ENCODE results near the gene TMEM201.

TMEM201 gene

GRCh38 chr1:9575486-9575885 lies 13.2 kb upstream of the TMEM201 start:
- Histone ChIP-seq H3K9ac (ENCODE audit: low read depth, low read length) (no peak overlapping the region), H3K4me2 (ENCODE audit: insufficient read depth, low read length) (no peak overlapping the region), H4K20me1 (ENCODE audit: insufficient read depth, low read length) (peaks cover 13% of the 10 kb centered on the region; the same call in 1 of the 2 replicates), H3K27me3 (ENCODE audit: insufficient read depth, low read length, poor library complexity) (no peaks in the 10 kb centered on the region), H3K4me1 (ENCODE audit: insufficient read depth, low read length) (no peaks in the 10 kb centered on the region), H3K27ac (ENCODE audit: low read length) (no peak overlapping the region), H3K36me3 (ENCODE audit: insufficient read depth, low read length) (peaks cover 69% of the 10 kb centered on the region), H2AFZ (ENCODE audit: low read depth, low read length) (no peak overlapping the region), H3K9me3 (ENCODE audit: insufficient read depth, low read length, severe bottlenecking) (no peaks in the 10 kb centered on the region), H3K4me3 (ENCODE audit: low read depth in 1 of 2, low read length in 2 of 2) (no peak overlapping the region), H3K79me2 (ENCODE audit: insufficient read depth, low read length) (peaks cover 7% of the 10 kb centered on the region; the same call in 1 of the 2 replicates)
- TF ChIP-seq, protein P1, sequence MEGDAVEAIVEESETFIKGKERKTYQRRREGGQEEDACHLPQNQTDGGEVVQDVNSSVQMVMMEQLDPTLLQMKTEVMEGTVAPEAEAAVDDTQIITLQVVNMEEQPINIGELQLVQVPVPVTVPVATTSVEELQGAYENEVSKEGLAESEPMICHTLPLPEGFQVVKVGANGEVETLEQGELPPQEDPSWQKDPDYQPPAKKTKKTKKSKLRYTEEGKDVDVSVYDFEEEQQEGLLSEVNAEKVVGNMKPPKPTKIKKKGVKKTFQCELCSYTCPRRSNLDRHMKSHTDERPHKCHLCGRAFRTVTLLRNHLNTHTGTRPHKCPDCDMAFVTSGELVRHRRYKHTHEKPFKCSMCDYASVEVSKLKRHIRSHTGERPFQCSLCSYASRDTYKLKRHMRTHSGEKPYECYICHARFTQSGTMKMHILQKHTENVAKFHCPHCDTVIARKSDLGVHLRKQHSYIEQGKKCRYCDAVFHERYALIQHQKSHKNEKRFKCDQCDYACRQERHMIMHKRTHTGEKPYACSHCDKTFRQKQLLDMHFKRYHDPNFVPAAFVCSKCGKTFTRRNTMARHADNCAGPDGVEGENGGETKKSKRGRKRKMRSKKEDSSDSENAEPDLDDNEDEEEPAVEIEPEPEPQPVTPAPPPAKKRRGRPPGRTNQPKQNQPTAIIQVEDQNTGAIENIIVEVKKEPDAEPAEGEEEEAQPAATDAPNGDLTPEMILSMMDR (IDR thresholded peaks at IDR 0.05; ENCODE audit: borderline replicate concordance, extremely low read depth, low read length, poor library complexity, severe bottlenecking) = no peak
- no peak for TF ChIP-seq EZH2 (IDR thresholded peaks at IDR 0.05; ENCODE audit: borderline replicate concordance, low read depth, low read length, severe bottlenecking)
- no peak for ATAC-seq (ENCODE audit: insufficient read depth, low read depth)
- no peak for DNase-seq

DNA sequence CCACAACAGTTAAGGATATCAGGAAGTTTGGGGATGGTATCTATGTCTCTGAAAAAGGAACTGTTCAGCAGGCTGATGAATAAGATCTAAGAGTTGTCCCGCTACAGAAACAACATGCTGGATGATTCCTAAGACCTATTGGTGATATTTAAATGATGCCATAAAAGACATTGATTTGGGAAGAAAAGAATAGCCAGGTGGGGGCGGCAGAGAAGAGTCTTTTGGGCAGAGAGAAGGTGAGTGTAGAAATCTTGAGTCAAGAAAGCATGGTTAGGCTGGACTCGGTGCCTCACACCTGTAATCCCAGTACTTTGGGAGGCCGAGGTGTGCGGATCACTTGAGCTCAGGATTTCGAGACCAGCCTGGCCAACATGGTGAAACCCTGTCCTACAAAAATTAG lies 11.8 kb upstream of the TMEM201 start:
- H3K9me3 ChIP-seq (ENCODE audit: insufficient read depth, low read length, severe bottlenecking) = no peaks in the 10 kb centered on the region
- peaks cover 68% of the 10 kb centered on the region for H3K36me3 ChIP-seq (ENCODE audit: insufficient read depth, low read length)
- H3K4me3 ChIP-seq (ENCODE audit: low read depth in 1 of 2, low read length in 2 of 2) = no peak overlapping the region
- TF ChIP-seq, protein P1 (IDR thresholded peaks at IDR 0.05; ENCODE audit: borderline replicate concordance, extremely low read depth, low read length, poor library complexity, severe bottlenecking) = peak; percentile 26
- no peak for TF ChIP-seq EZH2 (IDR thresholded peaks at IDR 0.05; ENCODE audit: borderline replicate concordance, low read depth, low read length, severe bottlenecking)
- no peak overlapping the region for H3K9ac ChIP-seq (ENCODE audit: low read depth, low read length)
- H3K79me2 ChIP-seq (ENCODE audit: insufficient read depth, low read length) = peaks cover 7% of the 10 kb centered on the region; the same call in 1 of the 2 replicates
- no peaks in the 10 kb centered on the region for H3K27me3 ChIP-seq (ENCODE audit: insufficient read depth, low read length, poor library complexity)
- H3K4me1 ChIP-seq (ENCODE audit: insufficient read depth, low read length) = no peaks in the 10 kb centered on the region
- no peak overlapping the region for H2AFZ ChIP-seq (ENCODE audit: low read depth, low read length)
- peaks cover 13% of the 10 kb centered on the region; the same call in 1 of the 2 replicates for H4K20me1 ChIP-seq (ENCODE audit: insufficient read depth, low read length)
- H3K27ac ChIP-seq (ENCODE audit: low read length) = no peak overlapping the region
- ATAC-seq (ENCODE audit: insufficient read depth, low read depth) (no peak), DNase-seq (no peak)
- no peak overlapping the region for H3K4me2 ChIP-seq (ENCODE audit: insufficient read depth, low read length)

GRCh38 chr1:9577423-9577822 lies 11.3 kb upstream of the TMEM201 start:
- Histone ChIP-seq H4K20me1 (ENCODE audit: insufficient read depth, low read length) (peaks cover 13% of the 10 kb centered on the region; the same call in 1 of the 2 replicates), H3K36me3 (ENCODE audit: insufficient read depth, low read length) (peaks cover 68% of the 10 kb centered on the region), H3K4me2 (ENCODE audit: insufficient read depth, low read length) (no peak overlapping the region), H3K4me1 (ENCODE audit: insufficient read depth, low read length) (no peaks in the 10 kb centered on the region), H3K27ac (ENCODE audit: low read length) (no peak overlapping the region), H3K4me3 (ENCODE audit: low read depth in 1 of 2, low read length in 2 of 2) (no peak overlapping the region), H3K9ac (ENCODE audit: low read depth, low read length) (no peak overlapping the region), H3K27me3 (ENCODE audit: insufficient read depth, low read length, poor library complexity) (no peaks in the 10 kb centered on the region), H3K9me3 (ENCODE audit: insufficient read depth, low read length, severe bottlenecking) (no peaks in the 10 kb centered on the region), H2AFZ (ENCODE audit: low read depth, low read length) (no peak overlapping the region), H3K79me2 (ENCODE audit: insufficient read depth, low read length) (peaks cover 7% of the 10 kb centered on the region; the same call in 1 of the 2 replicates)
- ATAC-seq (ENCODE audit: insufficient read depth, low read depth) (no peak), DNase-seq (no peak)
- TF ChIP-seq, protein P1 (IDR thresholded peaks at IDR 0.05; ENCODE audit: borderline replicate concordance, extremely low read depth, low read length, poor library complexity, severe bottlenecking) = no peak

- Histone ChIP-seq H3K79me2 (ENCODE audit: insufficient read depth, low read length) (peaks cover 3% of the 10 kb centered on the region; the same call in 1 of the 2 replicates), H3K9ac (ENCODE audit: low read depth, low read length) (no peak overlapping the region), H3K9me3 (ENCODE audit: insufficient read depth, low read length, severe bottlenecking) (no peaks in the 10 kb centered on the region), H3K4me1 (ENCODE audit: insufficient read depth, low read length) (no peaks in the 10 kb centered on the region), H3K27ac (ENCODE audit: low read length) (no peak overlapping the region), H2AFZ (ENCODE audit: low read depth, low read length) (no peak overlapping the region), H3K4me3 (ENCODE audit: low read depth in 1 of 2, low read length in 2 of 2) (no peak overlapping the region), H4K20me1 (ENCODE audit: insufficient read depth, low read length) (peaks cover 10% of the 10 kb centered on the region; the same call in 1 of the 2 replicates), H3K4me2 (ENCODE audit: insufficient read depth, low read length) (no peak overlapping the region), H3K27me3 (ENCODE audit: insufficient read depth, low read length, poor library complexity) (no peaks in the 10 kb centered on the region), H3K36me3 (ENCODE audit: insufficient read depth, low read length) (peaks cover 74% of the 10 kb centered on the region)
- no peak for ATAC-seq (ENCODE audit: insufficient read depth, low read depth)
- DNase-seq = no peak
- no peak for TF ChIP-seq EZH2 (IDR thresholded peaks at IDR 0.05; ENCODE audit: borderline replicate concordance, low read depth, low read length, severe bottlenecking)
- TF ChIP-seq, protein P1 (IDR thresholded peaks at IDR 0.05; ENCODE audit: borderline replicate concordance, extremely low read depth, low read length, poor library complexity, severe bottlenecking) = no peak
Measured at GRCh38 chr1:9580942-9581341, 7.8 kb upstream of the TMEM201 start.

Measured in DND-41 (cell line).